Stimulated activated CD4-positive, alpha-beta T cell treated with anti-CD3 and anti-CD28 coated beads, Interleukin-4, amount 100 ng/mL, for 1 hour (primary cell): ENCODE measurements around the gene PEX16.

Experiments used
- DNase-seq: peaks from one replicate; pipeline ENCODE4 v3.0.0-alpha.2; 2020

The PEX16 gene

GRCh38 chr11:45917623-45918330, at the start of gene PEX16:
TSS of gene PEX16 (minus strand) at chr11:45917877. CDS start at chr11:45917811, 66 bp downstream.
- DNase-seq, result peak; percentile 94

GRCh38 chr11:45964911-45965389, 47.3 kb upstream of the PEX16 start:
- DNase-seq, result peak; percentile 42

GRCh38 chr11:45961751-45962240, 44.1 kb upstream of the PEX16 start:
- DNase-seq, result no peak

GRCh38 chr11:45960387-45961095, 42.9 kb upstream of the PEX16 start:
- DNase-seq, result no peak

GRCh38 chr11:45959851-45960250, 42.2 kb upstream of the PEX16 start:
- no peak for DNase-seq

- no peak for DNase-seq
These were observed 32.3 kb upstream of the PEX16 start for GRCh38 chr11:45949992-45950407.

GRCh38 chr11:45948356-45948755, 30.7 kb upstream of the PEX16 start:
- no peak for DNase-seq

GRCh38 chr11:45947885-45948284, 30.2 kb upstream of the PEX16 start:
- no peak for DNase-seq

GRCh38 chr11:45945397-45945999, 27.8 kb upstream of the PEX16 start:
- no peak for DNase-seq

- DNase-seq, result no peak
These were observed 24.7 kb upstream of the PEX16 start for GRCh38 chr11:45942381-45942780.

- no peak for DNase-seq
These were observed 23.6 kb upstream of the PEX16 start for GRCh38 chr11:45941285-45941684.

- no peak for DNase-seq
These were observed 22.2 kb upstream of the PEX16 start for GRCh38 chr11:45939836-45940235.

- no peak for DNase-seq
These were observed 20.2 kb upstream of the PEX16 start for GRCh38 chr11:45937916-45938315.

- DNase-seq, result no peak
These were observed 18.9 kb upstream of the PEX16 start for GRCh38 chr11:45936511-45937054.

- DNase-seq, result no peak
These were observed 17.8 kb upstream of the PEX16 start for GRCh38 chr11:45935349-45936064.

- no peak for DNase-seq
These were observed 17.1 kb upstream of the PEX16 start for GRCh38 chr11:45934580-45935318.

- no peak for DNase-seq
These were observed 16.3 kb upstream of the PEX16 start for GRCh38 chr11:45933846-45934579.

GRCh38 chr11:45933131-45933831, 15.6 kb upstream of the PEX16 start:
- no peak for DNase-seq

GRCh38 chr11:45932217-45932616, 14.5 kb upstream of the PEX16 start:
- DNase-seq, result no peak

- no peak for DNase-seq
These were observed 14.1 kb upstream of the PEX16 start for GRCh38 chr11:45931739-45932138.
